GM23248 (cell line): ENCODE data around the gene GATA5. TPM values are rescaled to one million over a fixed set of nuclear protein-coding genes. Genes with fewer than 3 reads are reported as not detected.

Experiments
- DNase-seq: peaks from one replicate; pipeline ENCODE4 v3.0.0-alpha.2; 2015
- H2AFZ ChIP-seq: fragments of 200-600 bp; sonication (generic); 2 replicates; pipeline ENCODE4 v1.6.1; 2016; ENCODE audit warnings: antibody characterized with exemption
- H3F3A ChIP-seq: fragments of 200-600 bp; sonication (generic); 2 replicates; pipeline ENCODE4 v1.6.1; 2016; ENCODE audit warnings: mild to moderate bottlenecking, antibody characterized with exemption, mixed run types; ENCODE audit not compliant: insufficient read depth
- H3K27ac ChIP-seq: fragments of 200-600 bp; sonication (generic); 2 replicates; pipeline ENCODE4 v1.5.1; 2016; ENCODE audit warnings: mild to moderate bottlenecking
- H3K27me3 ChIP-seq: fragments of 200-600 bp; sonication (generic); replicated peaks from 2 replicates; pipeline ENCODE4 v1.6.1; 2016; ENCODE audit warnings: mild to moderate bottlenecking; ENCODE audit not compliant: insufficient read depth
- H3K36me3 ChIP-seq: fragments of 200-600 bp; sonication (generic); 2 replicates; pipeline ENCODE4 v1.6.1; 2016; ENCODE audit warnings: low read depth, mild to moderate bottlenecking
- H3K4me1 ChIP-seq: fragments of 200-600 bp; sonication (generic); 2 replicates; pipeline ENCODE4 v1.6.1; 2016; ENCODE audit warnings: mild to moderate bottlenecking; ENCODE audit not compliant: insufficient read depth
- H3K4me2 ChIP-seq: fragments of 200-600 bp; sonication (generic); one replicate; pipeline ENCODE4 v1.6.1; 2016; ENCODE audit warnings: mild to moderate bottlenecking; ENCODE audit not compliant: unreplicated experiment
- H3K4me3 ChIP-seq: fragments of 200-600 bp; sonication (generic); 2 replicates; pipeline ENCODE4 v1.5.1; 2016; ENCODE audit warnings: mild to moderate bottlenecking
- H3K79me2 ChIP-seq: fragments of 200-600 bp; sonication (generic); 2 replicates; pipeline ENCODE4 v1.6.1; 2016; ENCODE audit warnings: mild to moderate bottlenecking; ENCODE audit not compliant: insufficient read depth
- H3K9ac ChIP-seq: fragments of 200-600 bp; sonication (generic); 2 replicates; pipeline ENCODE4 v1.6.1; 2016; ENCODE audit warnings: mild to moderate bottlenecking
- H3K9me2 ChIP-seq: fragments of 200-600 bp; sonication (generic); 2 replicates; pipeline ENCODE4 v1.6.1; 2016; ENCODE audit warnings: mixed run types, mild to moderate bottlenecking, moderate library complexity; ENCODE audit not compliant: insufficient read depth
- H3K9me3 ChIP-seq: fragments of 200-600 bp; sonication (generic); one replicate; pipeline ENCODE4 v1.6.1; 2017; ENCODE audit warnings: low read depth
- H4K20me1 ChIP-seq: fragments of 200-600 bp; sonication (generic); 2 replicates; pipeline ENCODE4 v1.6.0; 2016; ENCODE audit not compliant: insufficient read depth
- EZH2 ChIP-seq: fragments of 200-600 bp; sonication (generic); IDR thresholded peaks from 2 replicates; pipeline ENCODE4 v1.6.1; 2018; ENCODE audit warnings: antibody characterized with exemption, mild to moderate bottlenecking; ENCODE audit not compliant: insufficient read depth, poor library complexity, severe bottlenecking
- EZH2phosphoT487 ChIP-seq: fragments of 200-600 bp; sonication (generic); IDR thresholded peaks from 2 replicates; pipeline ENCODE4 v1.6.1; 2018; ENCODE audit warnings: antibody characterized with exemption, moderate library complexity, mild to moderate bottlenecking, low read depth; ENCODE audit not compliant: insufficient read depth
- WGBS, 2 experiments: methylation state at CpG; one replicate each; pipeline ENCODE4 v1.1.6; 2015 to 2017; ENCODE audit warnings: low lambda C conversion rate in 2 of 2, low coverage in 1 of 2; ENCODE audit errors: missing lambda C conversion rate in 2 of 2; 5-methylcytosine and 5-hydroxymethylcytosine counted together
- in situ Hi-C: fragments of 300-500 bp; cut with MboI; formaldehyde crosslinking; loops from 2 replicates; pipeline ENCODE4 v1.15.0; 2020
- polyA plus RNA-seq: library from polyadenylated mRNA; unstranded; fragments of >200 nt; fragmentation: Nextera tagmentation; extraction: Ambion mirVana; gene quantifications from 2 replicates; pipeline ENCODE4 v1.2.1, GENCODE V29; 2016
- total RNA-seq: library from RNA; depleted of rRNA; stranded (reverse); fragments of >200 nt; shearing (Covaris generic); gene quantifications from 2 replicates; pipeline ENCODE4 v1.2.3, GENCODE V29; 2014

The GATA5 gene
- total and polyA plus RNA-seq, 2 experiments from 2014 or later = not detected

DNA sequence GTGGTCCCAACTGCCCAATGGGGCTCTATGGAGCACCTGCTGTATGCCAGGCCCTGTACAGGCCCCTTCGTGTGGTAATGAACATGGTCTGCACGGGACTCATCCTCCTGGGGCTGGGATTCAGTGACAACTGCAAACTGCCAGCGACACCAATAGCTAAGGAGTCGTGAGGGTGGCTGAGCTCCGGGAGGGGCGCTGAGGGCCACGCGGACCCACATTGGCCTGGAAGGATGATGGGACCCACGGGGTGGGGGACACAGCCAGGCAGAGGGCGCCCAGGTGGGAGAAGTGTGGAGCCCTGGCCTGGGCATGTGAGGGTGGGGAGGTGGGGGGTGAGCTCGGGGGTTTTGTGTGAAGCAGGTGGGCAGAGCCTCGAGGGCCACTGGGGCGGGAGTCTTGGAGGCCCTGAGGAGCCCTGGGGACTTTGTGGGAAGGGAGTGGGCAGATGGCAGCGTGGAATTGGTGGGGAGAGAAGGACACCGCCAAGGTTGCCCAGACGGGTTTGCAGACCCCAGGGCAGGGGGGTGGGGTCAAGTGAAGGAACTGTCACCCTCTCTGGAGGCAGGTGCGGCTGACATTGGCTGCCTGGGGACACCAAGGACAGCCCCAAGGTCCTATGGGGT, 22.5 kb downstream of the GATA5 start:
- WGBS, 2 experiments = 61 to 78% methylated on average over 13 to 17 of the region's 17 CpGs
- H3K4me3 ChIP-seq = no peak overlapping the region
- H4K20me1 ChIP-seq = no peaks in the 10 kb centered on the region
- DNase-seq = no peak
- H3K79me2 ChIP-seq = no peaks in the 10 kb centered on the region
- no peaks in the 10 kb centered on the region for H3K36me3 ChIP-seq
- H3F3A ChIP-seq = no peaks in the 10 kb centered on the region
- H3K27ac ChIP-seq = no peak overlapping the region
- H3K9ac ChIP-seq = no peak overlapping the region
- H3K4me2 ChIP-seq = no peak overlapping the region
- no peak for TF ChIP-seq EZH2
- TF ChIP-seq EZH2phosphoT487 = no peak
- no peaks in the 10 kb centered on the region for H3K4me1 ChIP-seq
- peaks cover 24% of the 10 kb centered on the region for H3K27me3 ChIP-seq
- in situ Hi-C loops = no loop called here
- no peaks in the 10 kb centered on the region for H3K9me3 ChIP-seq
- H2AFZ ChIP-seq = no peak overlapping the region
- no peaks in the 10 kb centered on the region for H3K9me2 ChIP-seq

DNA sequence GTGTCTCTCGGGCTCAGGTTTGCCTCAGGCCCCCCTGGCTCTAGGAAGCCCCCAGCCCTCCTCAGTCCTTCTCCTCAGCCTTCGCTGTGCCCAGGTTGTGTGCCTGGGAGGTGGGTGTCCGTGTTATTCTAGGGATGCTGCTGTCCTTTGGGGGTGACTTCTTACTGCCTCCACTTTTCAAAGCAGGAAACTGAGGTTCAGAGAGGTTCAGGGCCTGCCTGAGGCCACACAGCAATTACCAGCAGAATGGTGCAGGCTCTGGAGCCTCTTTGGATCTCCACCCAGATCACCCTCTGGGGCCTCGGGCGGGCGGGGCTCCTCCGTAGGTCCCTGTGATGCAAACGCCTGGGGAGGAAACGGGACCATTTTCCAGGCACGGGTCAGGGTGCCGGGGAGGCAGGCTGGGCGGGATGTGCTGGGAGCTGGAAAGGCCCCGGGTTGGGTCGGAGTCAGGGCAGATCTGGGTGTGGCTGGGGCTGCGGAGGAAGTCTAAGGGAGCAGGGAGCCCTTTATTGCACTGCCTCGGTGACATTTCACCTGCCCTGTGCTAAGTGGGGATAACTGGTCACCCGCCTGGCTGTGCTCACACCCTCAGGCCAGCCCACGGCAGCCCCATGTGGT, 23.2 kb downstream of the GATA5 start:
- Histone ChIP-seq H3K9me2 (no peaks in the 10 kb centered on the region), H3K79me2 (no peaks in the 10 kb centered on the region), H3K27me3 (peaks cover 24% of the 10 kb centered on the region), H4K20me1 (no peaks in the 10 kb centered on the region), H2AFZ (no peak overlapping the region), H3K4me2 (no peak overlapping the region), H3K9ac (no peak overlapping the region), H3K4me3 (no peak overlapping the region), H3K36me3 (no peaks in the 10 kb centered on the region), H3F3A (no peaks in the 10 kb centered on the region), H3K4me1 (no peaks in the 10 kb centered on the region), H3K27ac (no peak overlapping the region), H3K9me3 (no peaks in the 10 kb centered on the region)
- in situ Hi-C loops = no loop called here
- no peak for TF ChIP-seq EZH2
- no peak for TF ChIP-seq EZH2phosphoT487
- WGBS, 2 experiments = 45 to 48% methylated on average over 18 of the region's 18 CpGs
- DNase-seq = no peak

DNA sequence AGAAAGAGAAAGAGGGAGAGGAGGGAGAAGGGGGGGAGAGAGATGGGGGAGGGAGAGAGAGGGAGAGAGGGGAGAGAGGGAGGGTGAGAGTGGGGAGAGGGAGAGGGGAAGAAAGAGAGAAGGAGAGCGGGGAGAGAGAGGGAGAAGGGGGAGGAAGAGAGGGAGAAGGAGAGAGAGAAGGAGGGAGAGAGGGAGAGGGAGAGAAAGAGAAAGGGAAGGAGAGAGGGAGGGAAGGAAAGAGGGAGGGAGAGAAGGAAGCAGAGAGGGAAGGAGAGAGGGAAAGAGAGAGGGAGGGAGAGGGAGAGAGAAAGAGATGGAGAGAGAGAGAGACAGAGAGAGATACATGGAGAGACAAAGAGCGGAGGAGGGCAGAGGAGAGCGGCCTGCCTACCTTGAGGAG, 23.8 kb downstream of the GATA5 start:
- peaks cover 24% of the 10 kb centered on the region for H3K27me3 ChIP-seq
- no peak overlapping the region for H3K9ac ChIP-seq

DNA sequence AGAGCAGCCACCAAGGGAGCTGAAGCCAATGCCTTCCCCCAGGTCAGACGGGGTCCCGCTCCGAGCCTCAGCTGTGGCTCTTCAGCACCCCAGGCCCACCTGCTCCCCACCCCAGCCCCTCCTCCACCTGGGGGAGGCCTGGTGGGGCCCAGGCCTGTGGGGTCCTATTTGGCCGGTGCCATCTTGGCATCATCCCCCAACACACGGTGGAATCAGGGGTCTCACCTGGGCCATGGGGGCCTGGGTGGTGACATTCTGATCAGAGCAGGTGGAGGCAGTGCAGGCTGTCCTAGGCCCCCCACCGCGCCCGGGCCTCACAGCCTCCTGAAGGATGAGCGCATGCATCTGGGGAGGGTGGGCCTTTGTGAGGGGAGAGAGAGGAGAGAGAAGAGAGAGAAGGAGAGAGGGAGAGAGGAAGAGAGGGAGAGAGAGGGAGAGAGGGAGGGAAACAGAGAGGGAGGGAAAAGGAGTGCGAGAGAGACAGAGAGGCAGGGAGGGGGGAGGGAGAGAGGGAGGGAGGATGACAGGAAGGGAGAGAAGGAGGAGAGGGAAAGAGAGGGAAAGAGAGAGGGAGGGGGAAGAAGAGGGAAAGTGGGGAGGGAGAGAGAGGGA, 24.5 kb downstream of the GATA5 start:
- H3K27me3 ChIP-seq = peaks cover 20% of the 10 kb centered on the region
- H3K27ac ChIP-seq = no peak overlapping the region
- DNase-seq = no peak
- no peak overlapping the region for H3K4me2 ChIP-seq
- no peak overlapping the region for H2AFZ ChIP-seq
- H4K20me1 ChIP-seq = no peaks in the 10 kb centered on the region
- no peaks in the 10 kb centered on the region for H3K79me2 ChIP-seq
- H3F3A ChIP-seq = no peaks in the 10 kb centered on the region
- no peaks in the 10 kb centered on the region for H3K36me3 ChIP-seq
- no peaks in the 10 kb centered on the region for H3K4me1 ChIP-seq
- no peaks in the 10 kb centered on the region for H3K9me3 ChIP-seq
- TF ChIP-seq EZH2 (no peak), EZH2phosphoT487 (no peak)
- H3K9me2 ChIP-seq = no peaks in the 10 kb centered on the region
- in situ Hi-C loops = no loop called here
- WGBS, 2 experiments = 62 to 63% methylated on average over 7 to 10 of the region's 10 CpGs
- H3K4me3 ChIP-seq = no peak overlapping the region
- H3K9ac ChIP-seq = no peak overlapping the region

More for the DNA sequence above, 23.8 kb downstream of the GATA5 start:
- WGBS, 2 experiments = 65 to 83% methylated on average over 3 of the region's 3 CpGs
- no peaks in the 10 kb centered on the region for H3K36me3 ChIP-seq
- no peaks in the 10 kb centered on the region for H3K9me3 ChIP-seq
- H4K20me1 ChIP-seq = no peaks in the 10 kb centered on the region
- H2AFZ ChIP-seq = no peak overlapping the region
- TF ChIP-seq EZH2 = no peak
- TF ChIP-seq EZH2phosphoT487 = no peak
- no peaks in the 10 kb centered on the region for H3K9me2 ChIP-seq
- H3K4me1 ChIP-seq = no peaks in the 10 kb centered on the region
- H3K27ac ChIP-seq = no peak overlapping the region
- no peak overlapping the region for H3K4me3 ChIP-seq
- in situ Hi-C loops = no loop called here
- H3F3A ChIP-seq = no peaks in the 10 kb centered on the region
- no peak for DNase-seq
- no peak overlapping the region for H3K4me2 ChIP-seq
- H3K79me2 ChIP-seq = no peaks in the 10 kb centered on the region
